Measurements from ENCODE around the gene RCL1. TPM values are rescaled to one million over a fixed set of nuclear protein-coding genes. Genes with fewer than 3 reads are reported as not detected.

RCL1 gene
- total RNA-seq, 1 experiment from 2014 or later, result 52.2 TPM

GRCh38 chr9:4905135-4905490 lies 112.4 kb downstream of the RCL1 start:
- Histone ChIP-seq H3K9ac (ENCODE audit: low read length) (peak overlapping the region; percentile 70), H3K27ac (ENCODE audit: low read length) (peak overlapping the region; percentile 96), H3K79me2 (ENCODE audit: low read length) (no peaks in the 10 kb centered on the region), H3K36me3 (ENCODE audit: low read depth, low read length) (no peaks in the 10 kb centered on the region), H3K9me2 (replicated peaks; ENCODE audit: low read length) (no peaks in the 10 kb centered on the region), H3K4me2 (ENCODE audit: low read length) (peak overlapping the region; percentile 53), H3K4me1 (ENCODE audit: insufficient read depth, low read length) (peaks cover 36% of the 10 kb centered on the region), H3F3A (ENCODE audit: low read length, unreplicated experiment) (no peaks in the 10 kb centered on the region), H4K20me1 (ENCODE audit: low read length) (no peaks in the 10 kb centered on the region), H2AFZ (ENCODE audit: low read length) (no peak overlapping the region), H3K9me3 (ENCODE audit: low read length) (0 out of 2 replicates have a peak, but pooled peaks cover 5% of the 10 kb centered on the region), H3K4me3 (ENCODE audit: low read length) (no peak overlapping the region), H3K27me3 (ENCODE audit: low read length) (no peaks in the 10 kb centered on the region)
- TF ChIP-seq EZH2phosphoT487 (IDR thresholded peaks at IDR 0.05; ENCODE audit: borderline replicate concordance, low read length), result no peak
- TF ChIP-seq EZH2 (IDR thresholded peaks at IDR 0.05; ENCODE audit: low read length, unreplicated experiment), result no peak
- TF ChIP-seq, protein P1, sequence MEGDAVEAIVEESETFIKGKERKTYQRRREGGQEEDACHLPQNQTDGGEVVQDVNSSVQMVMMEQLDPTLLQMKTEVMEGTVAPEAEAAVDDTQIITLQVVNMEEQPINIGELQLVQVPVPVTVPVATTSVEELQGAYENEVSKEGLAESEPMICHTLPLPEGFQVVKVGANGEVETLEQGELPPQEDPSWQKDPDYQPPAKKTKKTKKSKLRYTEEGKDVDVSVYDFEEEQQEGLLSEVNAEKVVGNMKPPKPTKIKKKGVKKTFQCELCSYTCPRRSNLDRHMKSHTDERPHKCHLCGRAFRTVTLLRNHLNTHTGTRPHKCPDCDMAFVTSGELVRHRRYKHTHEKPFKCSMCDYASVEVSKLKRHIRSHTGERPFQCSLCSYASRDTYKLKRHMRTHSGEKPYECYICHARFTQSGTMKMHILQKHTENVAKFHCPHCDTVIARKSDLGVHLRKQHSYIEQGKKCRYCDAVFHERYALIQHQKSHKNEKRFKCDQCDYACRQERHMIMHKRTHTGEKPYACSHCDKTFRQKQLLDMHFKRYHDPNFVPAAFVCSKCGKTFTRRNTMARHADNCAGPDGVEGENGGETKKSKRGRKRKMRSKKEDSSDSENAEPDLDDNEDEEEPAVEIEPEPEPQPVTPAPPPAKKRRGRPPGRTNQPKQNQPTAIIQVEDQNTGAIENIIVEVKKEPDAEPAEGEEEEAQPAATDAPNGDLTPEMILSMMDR (conservative IDR thresholded peaks at IDR 0.05; ENCODE audit: low read depth, low read length), result no peak
- ATAC-seq (no peak), DNase-seq (no peak)
- TSS peak; percentile 62 for BruUV-seq (replicated peaks)
- POLR2A ChIA-PET (ENCODE audit: unreplicated experiment), result no interaction called here
- intact Hi-C loops (cut with micrococcal nuclease), result no loop called here
- CTCF ChIA-PET, result no interaction called here

Small RNA genes within 50 kb of the gene (microRNA-seq; reads per million reads assigned to microRNA genes)
- gene MIR101-2 (ENCODE audit: unreplicated experiment), result 22.1 reads per million, percentile 47 among the genes with 10 or more reads in this experiment

Other genes starting within 250 kb of the RCL1 start
- 3.6 and 4.0 TPM in 2 replicates for gene PLPP6, start 130.7 kb upstream of the RCL1 start, total RNA-seq (2014; rRNA removed)
- gene SPATA6L, start 126.5 kb upstream of the RCL1 start, total RNA-seq (2014; rRNA removed), result 1.4 TPM in 1 of 2 replicates, not detected in the other
- gene CDC37L1, start 113.4 kb upstream of the RCL1 start, total RNA-seq (2014; rRNA removed), result 5.1 and 7.8 TPM in 2 replicates
- gene AK3, start 51.7 kb upstream of the RCL1 start, total RNA-seq (2014; rRNA removed), result 42.2 and 79.2 TPM in 2 replicates
- 9.9 and 11.2 TPM in 2 replicates for gene JAK2, start 192.3 kb downstream of the RCL1 start, total RNA-seq (2014; rRNA removed)

Measured in PC-3 (cell line).